GM19324 (cell line): Measurements from ENCODE around the gene NOTCH2.

Experiments used
- ATAC-seq: cut with Tn5 transposase; IDR thresholded peaks from one replicate; pipeline ENCODE4 v1.9.1; 2021; ENCODE audit warnings: mild to moderate bottlenecking, moderate library complexity; ENCODE audit not compliant: unreplicated experiment, low FRiP score

The NOTCH2 gene

DNA sequence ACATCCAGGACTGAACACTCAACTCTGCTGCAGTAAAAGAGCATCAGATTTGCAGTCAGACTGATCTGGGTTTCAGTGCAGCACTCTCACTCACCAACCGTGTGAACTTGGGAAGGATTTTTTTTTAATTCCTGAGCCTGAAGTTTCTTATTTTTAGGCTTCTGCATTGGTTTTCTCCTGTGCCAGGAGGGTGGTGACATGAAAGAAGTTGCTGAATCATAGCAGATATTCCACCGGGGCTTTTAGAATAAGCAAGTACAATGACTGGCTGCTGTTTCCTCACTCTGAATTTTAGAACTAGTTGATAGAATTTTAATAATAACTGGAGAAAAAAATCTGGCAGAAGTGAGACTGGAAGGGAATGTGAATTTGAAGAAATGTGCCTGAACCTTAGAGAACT is 184.8 kb downstream of the NOTCH2 start:
- no peak for ATAC-seq

DNA sequence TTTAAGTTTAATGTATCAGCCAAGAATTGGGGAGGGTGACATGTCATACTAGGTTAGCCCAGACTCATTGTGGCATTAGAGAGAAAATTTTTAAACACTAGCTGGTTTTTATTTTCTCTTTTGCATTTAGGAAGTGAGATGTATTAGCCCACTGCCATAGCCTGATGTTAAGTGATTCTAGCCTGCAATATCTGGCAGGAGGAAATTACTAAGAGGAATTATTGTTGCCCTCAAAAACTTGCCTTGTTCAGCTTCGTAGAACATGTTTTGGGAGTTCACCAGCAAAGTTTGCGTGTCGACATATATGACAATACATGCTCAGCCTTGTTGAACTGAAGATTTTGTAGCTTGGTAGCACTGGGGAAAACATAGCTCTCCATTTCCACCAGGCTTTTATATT is 185.6 kb downstream of the NOTCH2 start:
- no peak for ATAC-seq

GRCh38 chr1:119882132-119883049 is 187.1 kb downstream of the NOTCH2 start:
- ATAC-seq: no peak

DNA sequence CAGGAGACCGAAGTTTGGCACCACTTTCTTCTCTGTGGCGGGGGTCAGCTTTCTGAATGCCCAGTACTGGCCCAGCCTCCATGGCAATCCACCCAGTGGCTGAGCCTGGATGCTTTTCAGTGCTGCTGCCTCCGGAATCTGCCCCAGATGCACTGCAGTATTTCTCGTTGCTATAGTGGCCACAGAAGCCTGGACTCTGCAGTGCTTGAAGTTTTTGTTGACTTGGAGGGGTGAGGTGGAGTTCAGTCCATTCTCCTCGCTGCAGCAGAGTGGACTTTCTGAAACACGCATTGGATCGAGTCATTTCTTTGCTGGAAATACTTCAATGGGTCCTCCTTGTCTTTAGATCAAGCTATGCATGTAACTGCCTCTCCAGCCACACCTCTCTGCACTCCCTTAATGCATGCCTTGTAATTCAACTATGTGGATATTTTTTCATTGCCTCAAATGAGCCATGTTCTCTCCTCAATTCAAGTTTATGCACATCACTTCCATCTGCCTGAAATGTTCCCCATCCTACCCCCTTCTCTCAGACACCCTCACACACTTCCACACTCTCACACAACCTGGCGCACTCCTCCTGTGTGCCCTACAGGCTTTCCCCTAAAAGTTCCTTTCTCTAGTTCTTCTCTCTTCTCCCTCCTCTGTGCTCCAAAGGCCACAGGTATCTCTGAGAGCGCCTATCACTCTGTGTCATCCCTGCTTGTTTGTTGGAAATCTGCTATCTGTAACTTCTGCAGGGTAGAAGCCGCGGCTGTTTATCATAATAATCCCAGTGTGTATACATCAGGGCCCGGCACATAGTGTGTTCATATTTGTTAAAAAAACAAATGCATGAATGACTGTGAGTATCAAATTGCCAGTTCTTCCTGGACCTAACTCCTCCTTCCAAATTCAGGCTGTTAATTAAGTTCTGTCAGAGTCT is 189.7 kb downstream of the NOTCH2 start:
- no peak for ATAC-seq

DNA sequence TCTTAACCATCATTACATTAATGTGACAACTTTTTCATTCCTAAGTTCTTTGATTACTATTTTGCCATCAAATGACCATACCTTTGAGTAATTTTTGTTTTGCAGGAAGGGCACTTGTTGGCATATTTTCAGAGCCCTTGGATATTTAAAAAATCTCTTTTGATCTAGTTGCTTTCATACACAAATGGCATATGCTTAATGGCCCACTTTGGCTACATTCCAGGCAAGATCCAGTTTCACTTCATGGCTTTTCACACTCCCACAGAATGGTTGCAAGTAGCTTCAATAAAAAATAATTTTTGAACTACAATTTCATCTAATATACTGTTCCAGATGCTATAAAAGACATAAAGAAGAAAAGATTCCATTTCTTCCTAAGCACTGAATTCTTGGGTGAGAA is 191.3 kb downstream of the NOTCH2 start:
- ATAC-seq: no peak

DNA sequence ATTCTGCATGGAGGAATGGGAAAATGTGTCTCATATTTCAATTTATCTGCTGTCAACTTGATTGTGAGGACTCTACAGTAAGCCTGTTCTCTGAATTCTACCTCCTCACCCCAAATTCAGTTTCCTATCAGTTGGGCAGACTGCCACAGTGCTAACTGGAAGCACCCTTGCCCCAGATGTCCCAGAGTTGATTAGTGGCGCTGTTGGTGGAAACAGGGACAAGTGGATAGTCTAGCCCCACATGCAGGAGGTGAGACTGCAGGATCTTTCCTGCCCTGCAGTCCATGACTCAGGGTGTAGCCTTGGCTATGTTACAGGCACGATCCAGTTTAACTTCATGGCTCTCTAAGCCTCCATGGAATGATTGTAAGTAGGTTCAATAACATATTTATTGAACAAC is 195.3 kb downstream of the NOTCH2 start:
- no peak for ATAC-seq

DNA sequence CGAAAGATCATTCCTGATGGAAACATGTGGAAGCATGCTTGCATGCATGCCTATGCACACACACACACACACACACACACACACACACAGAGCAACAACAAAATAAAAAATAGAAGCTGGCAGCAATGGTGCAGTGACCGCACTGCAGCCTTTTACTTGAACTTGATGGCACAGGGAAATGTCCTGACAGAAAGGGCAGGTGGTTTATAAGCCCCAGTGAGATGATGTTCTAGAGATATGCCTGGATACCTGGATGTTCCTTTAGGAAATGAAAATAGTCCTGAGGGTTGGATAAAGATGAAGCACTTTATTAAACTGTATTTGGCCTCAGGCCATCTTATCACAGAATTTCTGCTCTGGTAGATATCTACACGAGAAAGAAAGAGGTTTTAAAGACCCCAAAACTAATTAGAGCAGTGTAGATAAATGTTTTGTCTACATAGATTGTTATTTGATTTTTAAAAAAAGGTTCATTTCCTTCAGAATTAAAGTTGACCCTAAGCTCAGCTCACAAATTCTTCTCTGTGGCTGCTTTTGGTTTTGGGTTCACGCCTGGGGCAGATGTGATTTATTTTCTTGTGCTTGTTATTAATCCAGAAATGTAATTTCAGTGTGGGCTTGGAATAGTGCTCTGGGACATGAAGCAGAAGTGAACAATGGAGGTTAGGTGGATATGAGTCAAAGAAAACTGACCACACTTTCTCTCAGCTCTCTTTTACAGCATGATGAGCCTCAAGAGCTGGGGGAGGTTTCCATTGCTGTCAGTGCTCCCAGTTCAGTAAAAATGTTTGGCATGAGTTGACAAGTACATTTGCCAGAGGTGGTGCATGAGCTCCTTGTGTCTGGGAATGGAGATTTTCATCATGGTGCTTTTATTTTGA is 196.1 kb downstream of the NOTCH2 start:
- no peak for ATAC-seq

DNA sequence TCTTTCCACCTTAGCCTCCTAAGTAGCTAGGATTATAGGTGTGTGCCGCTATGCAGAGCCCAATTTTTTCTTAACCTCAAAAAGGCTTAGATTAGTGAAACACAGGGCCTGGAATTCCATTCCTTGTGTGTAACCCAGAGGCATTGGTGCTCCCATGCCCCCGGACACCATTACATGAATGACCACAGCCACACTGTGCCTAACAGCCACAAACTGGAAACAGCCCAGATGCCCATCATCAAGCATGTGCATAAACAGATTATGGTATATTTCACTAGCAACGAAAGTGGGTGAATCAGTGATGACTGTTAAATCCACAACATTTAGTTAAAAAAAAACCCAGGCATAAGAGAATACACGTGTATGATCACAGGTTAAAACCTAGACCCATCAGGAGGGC is 197.6 kb downstream of the NOTCH2 start:
- no peak for ATAC-seq

DNA sequence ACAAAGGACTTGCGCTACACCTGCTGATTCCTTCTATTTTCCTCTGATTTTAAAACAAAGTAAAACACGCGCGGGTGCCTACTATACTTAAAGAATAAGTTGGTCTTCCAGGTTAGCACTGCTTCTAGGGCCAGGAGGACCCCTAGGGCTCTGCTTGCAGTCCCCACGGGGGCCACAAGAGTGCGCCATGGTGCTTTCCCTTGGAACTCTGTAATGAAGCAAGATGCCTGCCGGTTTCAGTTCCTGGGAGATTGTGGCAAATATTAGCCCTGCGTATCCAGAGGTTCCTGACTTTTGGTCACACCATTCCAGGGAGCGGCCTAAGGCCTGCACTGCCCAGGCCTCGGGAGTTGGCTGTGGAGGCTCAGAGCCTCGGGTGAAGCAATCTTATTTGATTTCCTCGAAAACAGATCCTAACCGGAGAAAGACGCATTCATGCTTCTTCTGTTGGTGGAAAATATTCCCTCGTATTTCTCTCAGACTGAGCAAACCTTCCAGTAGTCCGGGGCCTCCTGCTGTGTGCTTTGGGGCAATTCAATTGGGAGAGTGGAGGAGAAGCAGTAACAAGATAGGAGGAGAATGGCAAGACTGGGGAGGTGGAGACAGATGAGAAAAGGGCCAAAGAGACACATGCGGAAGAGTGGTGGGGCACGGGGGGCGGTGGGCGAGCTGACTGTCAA is 198.4 kb downstream of the NOTCH2 start:
- ATAC-seq: no peak

DNA sequence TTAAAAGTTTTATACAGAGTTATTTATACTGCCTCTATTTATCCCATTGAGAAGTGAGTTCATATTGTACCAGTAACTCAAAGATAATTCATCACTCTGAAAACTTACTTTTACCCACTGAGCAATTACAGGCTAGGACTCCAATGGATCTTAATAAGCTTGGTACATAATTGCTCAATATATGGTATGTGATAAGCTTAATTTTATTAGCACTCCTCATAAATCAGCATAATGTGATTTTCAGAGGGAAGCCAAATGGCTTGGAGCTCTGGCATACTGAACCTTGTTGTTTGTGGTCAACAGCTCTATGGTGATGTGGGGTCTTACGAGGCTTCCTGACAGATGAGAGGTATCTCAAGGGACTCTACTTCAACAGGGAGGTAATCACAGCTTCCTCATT is 199.5 kb downstream of the NOTCH2 start:
- ATAC-seq: no peak

DNA sequence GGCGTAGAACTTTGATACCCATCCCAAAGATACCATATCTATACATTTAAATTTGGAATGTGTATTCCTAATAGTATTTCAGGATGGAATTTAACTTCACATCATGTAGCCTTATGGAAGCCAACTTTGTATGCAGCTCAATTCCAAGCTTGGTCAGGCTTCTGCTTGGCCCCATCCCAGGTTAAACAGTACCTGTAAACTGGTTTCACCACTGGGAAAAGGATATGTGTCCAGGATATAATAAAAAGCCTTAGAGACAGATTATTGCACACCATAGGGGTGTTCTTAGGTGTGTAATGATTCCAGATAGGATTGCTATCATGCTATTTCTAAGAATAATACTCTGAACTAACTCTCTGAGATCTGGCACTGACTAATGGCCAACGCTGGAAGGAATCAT is 201.3 kb downstream of the NOTCH2 start:
- no peak for ATAC-seq

- no peak for ATAC-seq
These were observed 203.0 kb downstream of the NOTCH2 start for GRCh38 chr1:119866451-119866850.

DNA sequence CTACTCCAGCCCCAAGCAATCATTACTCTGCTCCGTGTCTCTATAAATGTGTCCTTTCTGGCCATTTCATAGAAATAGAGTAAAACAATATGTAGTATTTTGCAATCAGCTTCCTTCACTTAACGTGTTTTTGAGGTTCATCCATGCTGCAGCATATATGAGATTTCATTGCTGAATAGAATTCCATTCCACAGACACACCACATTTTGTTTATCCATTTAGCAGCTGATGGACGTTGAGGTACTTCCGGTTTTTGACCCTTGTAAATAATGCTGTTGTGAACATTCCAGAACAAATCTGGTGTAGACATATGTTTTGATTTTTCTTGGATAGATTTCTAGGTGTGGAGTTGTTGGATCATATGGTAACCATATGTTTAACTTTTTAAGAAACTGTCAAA is 203.8 kb downstream of the NOTCH2 start:
- ATAC-seq: no peak

- ATAC-seq: no peak
These were observed 207.2 kb downstream of the NOTCH2 start for GRCh38 chr1:119862276-119862675.
